DMS79 treated with DMSO at 0.1 percent for 48 hours (cell line): ENCODE results near the gene LSP1.
"Not testable (repeated sequence)": the region's sequence is repeated elsewhere in the genome, so short reads cannot be mapped to it uniquely, and the experiment has no call there.

ENCODE experiments used
- DNase-seq: peaks from one replicate; lab custom pipeline; 2025; lab: John Stamatoyannopoulos, UW

The LSP1 gene

GRCh38 chr11:1928891-1929541 is 76.1 kb downstream of the LSP1 start:
- DNase-seq: no peak

GRCh38 chr11:1929621-1930461 is 77.0 kb downstream of the LSP1 start:
- DNase-seq: no peak

DNA sequence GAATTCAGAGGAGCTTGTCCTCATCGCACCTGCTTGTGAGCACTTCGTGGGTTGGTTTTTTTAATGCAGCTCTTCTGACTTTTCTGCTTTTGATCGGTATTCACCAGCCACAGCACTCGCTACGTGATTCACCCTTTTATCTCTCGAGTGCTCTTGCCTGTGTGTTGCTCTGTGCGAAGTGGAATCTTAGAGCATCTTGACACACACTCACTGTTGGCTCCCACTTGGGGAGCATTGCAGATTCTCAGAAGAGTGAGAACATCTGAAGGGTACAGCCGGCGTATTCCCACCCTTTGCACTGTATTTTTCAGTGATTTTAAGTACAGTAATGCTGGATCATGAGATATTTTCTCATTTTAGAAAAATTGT is 77.6 kb downstream of the LSP1 start:
- no peak for DNase-seq

- DNase-seq: no peak
Measured at GRCh38 chr11:1931341-1932104, 78.6 kb downstream of the LSP1 start.

DNA sequence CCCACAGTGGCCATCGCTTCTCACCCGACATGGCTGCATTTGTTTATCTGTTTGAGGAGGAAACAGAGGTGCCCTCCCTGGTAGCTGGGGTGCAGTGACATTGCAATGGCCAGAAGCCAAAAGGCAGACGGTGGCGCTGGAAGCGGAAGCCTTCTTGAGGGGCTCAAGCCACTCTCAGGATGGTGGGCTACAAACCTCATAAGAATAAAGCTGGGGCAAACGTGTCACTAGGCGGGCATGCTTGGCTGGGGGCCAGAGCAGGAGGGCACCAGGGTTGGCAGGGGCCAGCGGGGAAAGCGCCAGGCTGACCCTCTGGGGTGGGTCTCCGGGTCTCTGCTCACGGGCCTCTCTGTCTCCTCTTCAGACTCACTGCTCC is 79.2 kb downstream of the LSP1 start:
- no peak for DNase-seq

DNA sequence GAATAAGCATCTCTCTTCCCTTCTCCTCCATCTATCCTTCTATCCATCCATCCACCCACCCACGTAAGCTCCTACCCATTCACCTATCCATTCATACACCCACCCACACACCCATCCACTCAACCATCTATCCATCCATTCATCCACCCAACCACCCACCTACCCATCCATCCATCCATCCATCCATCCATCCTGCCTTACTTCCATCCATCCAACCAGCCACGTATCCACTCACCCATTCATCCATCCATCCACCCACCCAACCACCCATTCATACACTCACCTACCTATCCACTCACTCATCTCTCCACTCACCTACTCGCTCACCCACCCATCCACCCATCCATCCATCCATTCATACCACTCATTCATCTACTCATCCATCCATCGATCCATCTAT is 79.8 kb downstream of the LSP1 start:
- DNase-seq: no peak

DNA sequence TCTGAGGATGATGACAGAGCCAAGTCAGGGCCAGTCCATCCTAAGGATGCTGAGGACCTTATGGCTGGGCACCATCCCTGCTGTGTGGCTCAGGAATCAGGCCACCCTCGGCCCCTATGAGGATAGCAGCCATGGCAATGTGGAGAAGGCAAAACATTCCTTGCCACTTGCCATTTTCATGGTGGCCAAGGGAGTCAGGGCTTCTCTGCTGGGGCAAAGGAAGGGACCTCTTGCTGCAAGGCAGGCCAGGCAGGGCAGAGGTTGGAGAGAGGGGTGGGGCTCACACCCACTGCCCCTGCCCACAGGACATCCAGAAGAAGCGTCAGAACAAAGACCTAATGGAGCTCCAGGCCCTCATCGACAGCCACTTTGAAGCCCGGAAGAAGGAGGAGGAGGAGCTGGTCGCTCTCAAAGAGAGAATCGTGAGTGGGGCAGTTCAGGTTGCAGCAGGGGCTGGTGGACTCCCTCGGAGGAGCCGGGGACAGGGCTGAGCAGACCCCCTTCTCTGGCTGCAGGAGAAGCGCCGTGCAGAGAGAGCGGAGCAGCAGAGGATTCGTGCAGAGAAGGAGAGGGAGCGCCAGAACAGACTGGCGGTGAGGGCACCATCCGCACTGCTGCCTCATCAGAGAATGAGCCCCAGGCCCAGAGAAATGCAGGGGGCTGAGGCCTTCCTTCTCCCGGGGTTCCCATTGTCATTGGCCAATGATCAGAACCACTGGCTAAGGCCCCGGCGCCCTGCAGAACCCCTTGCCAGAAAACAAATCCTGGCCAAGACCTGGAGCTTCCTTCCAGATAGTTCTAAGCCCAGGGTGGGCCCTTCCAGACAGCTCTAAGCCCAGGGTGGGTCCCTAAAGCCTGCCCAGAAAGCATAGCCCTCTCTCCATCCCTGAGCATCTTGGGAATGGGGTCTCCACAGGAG is 80.8 kb downstream of the LSP1 start:
- no peak for DNase-seq

GRCh38 chr11:1934335-1935155 is 81.7 kb downstream of the LSP1 start:
- no peak for DNase-seq

- DNase-seq: no peak
Measured at GRCh38 chr11:1935156-1936071, 82.5 kb downstream of the LSP1 start.

DNA sequence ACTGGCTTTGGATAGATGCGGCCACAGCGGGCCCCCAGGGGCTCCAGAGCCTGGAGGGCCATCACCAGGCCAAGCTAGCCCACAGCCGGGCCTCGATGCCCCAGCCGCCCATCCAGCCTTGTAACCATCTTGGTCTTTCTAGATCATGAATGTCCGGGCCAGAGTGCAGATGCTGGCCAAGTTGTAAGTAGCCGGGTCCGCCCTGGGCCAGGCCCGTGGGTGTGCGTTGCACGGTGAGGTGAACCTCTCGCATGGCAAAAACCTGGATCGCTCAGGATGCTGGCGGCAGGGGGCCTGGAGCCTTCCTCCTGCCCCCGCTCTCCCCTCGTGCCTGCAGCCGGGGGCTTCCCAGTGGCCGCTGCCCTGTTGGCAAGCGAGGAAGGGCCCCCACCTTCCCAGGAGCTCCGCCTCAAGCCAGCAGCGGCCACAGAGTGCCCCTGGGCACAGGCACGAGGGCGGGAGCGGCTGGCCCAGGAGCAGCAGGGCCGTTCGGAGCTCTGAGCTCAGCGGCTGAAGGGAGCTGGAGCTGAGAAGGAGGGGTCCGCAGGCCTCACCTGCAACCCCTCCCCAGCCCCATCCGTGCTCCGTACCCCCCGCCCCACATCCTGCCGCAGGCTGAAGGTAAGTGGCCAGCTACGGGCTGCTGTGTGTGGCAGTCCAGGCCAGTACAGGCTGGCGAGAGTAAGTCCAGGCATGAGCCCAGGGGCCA is 83.3 kb downstream of the LSP1 start:
- no peak for DNase-seq

DNA sequence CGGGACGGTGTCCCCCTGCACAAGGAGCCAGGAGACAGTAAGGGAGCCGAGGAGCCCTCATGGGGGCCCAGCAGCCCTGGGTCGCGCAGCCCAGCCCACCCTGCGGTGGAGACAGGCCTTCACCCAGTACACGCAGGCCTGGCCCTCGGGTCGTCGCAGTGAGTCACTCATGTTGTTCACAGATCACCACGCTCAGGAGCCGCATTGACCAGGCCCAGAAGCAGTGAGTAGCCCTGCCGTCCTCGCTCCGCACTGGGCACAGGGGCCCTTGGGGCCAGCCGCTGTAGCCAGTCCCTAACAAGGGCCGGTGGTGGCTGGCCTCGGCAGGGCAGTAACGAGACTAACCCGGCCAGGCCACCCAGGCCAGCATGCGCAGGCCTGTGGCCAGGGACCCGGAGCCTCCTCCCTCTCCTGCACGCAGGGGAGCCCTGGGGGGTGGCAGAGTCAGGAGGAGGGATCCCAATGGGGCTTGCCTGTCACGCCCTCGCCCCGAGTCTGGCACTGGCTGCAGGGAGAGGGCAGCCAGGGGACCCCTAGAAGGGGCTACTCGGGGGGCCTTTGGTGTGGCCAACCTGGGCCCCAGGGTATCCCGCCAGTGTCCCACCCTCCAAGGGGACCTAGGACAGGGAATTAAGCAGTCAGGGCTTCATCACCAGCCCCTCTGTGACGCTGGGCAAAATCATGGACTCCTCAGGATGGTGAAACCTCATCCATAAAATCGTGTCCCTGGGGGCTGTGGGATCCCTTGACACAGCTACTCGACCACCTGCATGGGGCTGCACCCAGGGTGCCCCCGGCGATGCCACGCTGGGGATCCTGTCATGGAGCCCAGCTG is 84.1 kb downstream of the LSP1 start:
- DNase-seq: no peak

DNA sequence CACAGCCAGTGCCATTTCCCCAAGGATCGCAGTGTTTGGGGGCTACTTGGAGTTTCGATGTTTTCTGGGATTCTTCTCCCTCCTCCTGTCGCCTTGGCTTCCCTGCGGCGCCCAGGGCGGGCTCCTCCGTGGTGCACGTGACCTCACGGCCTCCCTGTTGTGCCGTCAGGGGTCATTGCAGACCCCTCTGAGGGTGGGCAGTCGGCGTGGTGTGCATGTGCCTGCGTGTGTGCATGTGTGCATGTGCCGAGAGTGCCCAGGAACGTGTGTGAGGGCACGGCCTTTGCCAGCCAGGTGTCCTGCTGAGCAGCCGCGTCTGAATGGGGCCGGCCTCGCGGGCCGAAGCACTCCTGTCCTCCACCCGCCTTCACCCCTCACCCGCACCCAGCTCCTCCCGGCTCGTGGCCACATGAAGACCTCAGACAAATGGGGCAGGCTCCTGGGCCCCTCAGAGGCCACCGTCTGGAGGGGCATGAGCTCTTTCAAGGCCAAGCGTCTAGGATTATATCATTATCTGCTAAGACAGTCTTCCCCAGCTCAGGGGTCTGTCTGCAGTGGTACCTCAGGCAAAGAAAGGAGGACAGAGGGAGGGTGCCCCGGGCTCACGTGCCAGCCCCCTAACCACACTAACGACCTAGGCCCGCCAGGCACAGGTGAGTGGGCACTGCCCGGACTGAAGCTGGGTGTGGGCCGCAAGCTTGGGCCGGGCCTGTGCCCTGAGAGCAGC is 84.9 kb downstream of the LSP1 start:
- no peak for DNase-seq

DNA sequence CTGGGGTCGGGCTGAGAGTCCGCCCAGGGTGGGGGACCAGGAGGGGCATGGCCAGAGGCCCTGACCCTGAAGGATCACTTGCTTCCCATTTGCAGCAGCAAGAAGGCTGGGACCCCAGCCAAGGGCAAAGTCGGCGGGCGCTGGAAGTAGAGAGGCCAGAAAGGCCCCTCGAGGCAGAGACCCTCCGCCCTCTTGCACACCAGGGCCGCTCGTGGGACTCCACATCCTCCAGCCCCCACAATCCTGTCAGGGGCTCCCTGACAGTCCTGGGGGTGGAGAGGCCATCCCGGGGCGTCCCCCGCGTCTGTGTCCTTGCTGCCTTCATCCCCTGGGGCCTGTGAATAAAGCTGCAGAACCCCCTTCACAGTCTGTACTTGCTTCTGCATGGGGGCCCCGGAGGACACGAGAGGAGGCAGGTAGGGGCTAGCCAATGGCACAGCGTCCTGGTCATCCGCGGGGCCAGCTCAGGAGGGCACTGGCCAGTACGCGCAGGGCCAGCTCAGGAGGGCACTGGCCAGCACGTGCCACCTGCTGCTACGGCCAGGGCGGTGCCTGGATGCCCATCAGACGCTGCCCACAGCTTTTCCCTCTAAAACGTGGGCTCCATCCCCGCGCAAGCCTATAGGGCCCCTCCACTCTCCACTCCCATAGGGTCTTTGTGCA is 85.6 kb downstream of the LSP1 start:
- DNase-seq: no peak

GRCh38 chr11:1939006-1939625 is 86.2 kb downstream of the LSP1 start:
- DNase-seq: no peak

GRCh38 chr11:1939788-1940187 is 86.9 kb downstream of the LSP1 start:
- DNase-seq: not testable (repeated sequence)
